CD14-positive monocyte (primary cell): ENCODE results near the gene ITGA11. TPM values are rescaled to one million over a fixed set of nuclear protein-coding genes. Genes with fewer than 3 reads are reported as not detected.

Source experiments
- DNase-seq, 3 donors: peaks; one replicate each; pipeline ENCODE4 v3.0.0-alpha.2; 2011 to 2022
- H2AFZ ChIP-seq: 2 replicates; pipeline ENCODE4 v1.6.0; 2012; ENCODE audit warnings: mild to moderate bottlenecking, low read depth, low read length, inconsistent platforms; ENCODE audit not compliant: insufficient read depth, poor library complexity, severe bottlenecking
- H3K27ac ChIP-seq, 2 donors: 1 replicate in 1 of 2; 2 replicates in 1 of 2; pipeline ENCODE4 v1.5.1; 2012 to 2013; ENCODE audit warnings: low read length in 2 of 2, control low read depth in 1 of 2, inconsistent platforms in 1 of 2, low read depth in 1 of 2, mild to moderate bottlenecking in 1 of 2
- H3K27me3 ChIP-seq, 2 donors: one replicate each; pipeline versions ENCODE4 v1.6.0 to v1.6.1; 2011 to 2013; ENCODE audit warnings: low read length in 2 of 2; ENCODE audit not compliant: control insufficient read depth in 2 of 2, insufficient read depth in 2 of 2
- H3K36me3 ChIP-seq, 2 donors: replicated peaks in 1 of 2; 1 replicate in 1 of 2; 2 replicates in 1 of 2; pipeline versions ENCODE4 v1.5.1 to v1.6.1; 2012 to 2013; ENCODE audit warnings: low read length in 2 of 2, control low read depth in 1 of 2, inconsistent platforms in 1 of 2, mild to moderate bottlenecking in 1 of 2; ENCODE audit not compliant: insufficient read depth in 2 of 2, control insufficient read depth in 1 of 2
- H3K4me1 ChIP-seq, 2 donors: 1 replicate in 1 of 2; 2 replicates in 1 of 2; pipeline versions ENCODE4 v1.5.1 to v1.6.1; 2012 to 2013; ENCODE audit warnings: low read length in 2 of 2, control low read depth in 1 of 2, inconsistent platforms in 1 of 2, mild to moderate bottlenecking in 1 of 2, moderate library complexity in 1 of 2; ENCODE audit not compliant: insufficient read depth in 2 of 2, control insufficient read depth in 1 of 2
- H3K4me2 ChIP-seq: replicated peaks from 2 replicates; pipeline ENCODE3; 2012; ENCODE audit warnings: low read length, moderate library complexity, mild to moderate bottlenecking; ENCODE audit not compliant: poor library complexity, severe bottlenecking; ENCODE audit errors: extremely low read depth
- H3K4me3 ChIP-seq, 3 experiments: fragments of 200-600 bp in 1 of 3; sonication (generic) in 1 of 3; replicated peaks in 1 of 3; 1 replicate in 2 of 3; 2 replicates in 1 of 3; pipeline ENCODE4 v1.5.1; 2011 to 2013; ENCODE audit warnings: low read length in 3 of 3, mild to moderate bottlenecking in 3 of 3, control low read depth in 2 of 3, low read depth in 2 of 3, inconsistent platforms in 1 of 3, moderate library complexity in 1 of 3
- H3K79me2 ChIP-seq: 2 replicates; pipeline ENCODE4 v1.6.0; 2012; ENCODE audit warnings: mild to moderate bottlenecking, control low read depth, inconsistent platforms, low read length, moderate library complexity; ENCODE audit not compliant: insufficient read depth
- H3K9ac ChIP-seq: 2 replicates; pipeline ENCODE4 v1.6.0; 2017; ENCODE audit warnings: low read length, mild to moderate bottlenecking; ENCODE audit not compliant: insufficient read depth, poor library complexity, severe bottlenecking
- H3K9me3 ChIP-seq, 2 donors: replicated peaks in 1 of 2; 1 replicate in 1 of 2; 2 replicates in 1 of 2; pipeline versions ENCODE4 v1.5.1 to v1.6.1; 2012 to 2013; ENCODE audit warnings: low read length in 2 of 2, control low read depth in 1 of 2; ENCODE audit not compliant: control insufficient read depth in 1 of 2, insufficient read depth in 1 of 2
- H4K20me1 ChIP-seq: 2 replicates; pipeline ENCODE4 v1.6.0; 2012; ENCODE audit warnings: mild to moderate bottlenecking, low read length, control low read depth, moderate library complexity; ENCODE audit not compliant: insufficient read depth
- H3K27ac Mint-ChIP-seq, 7 donors: one replicate each; pipeline ENCODE4 v1.8.0; 2020; ENCODE audit warnings: mild to moderate bottlenecking in 7 of 7, mixed read lengths in 7 of 7, moderate library complexity in 6 of 7, inconsistent platforms in 2 of 7
- H3K27me3 Mint-ChIP-seq, 3 donors: one replicate each; pipeline ENCODE4 v1.8.0; 2021 to 2022; ENCODE audit warnings: low read depth in 3 of 3, mild to moderate bottlenecking in 3 of 3, mixed read lengths in 3 of 3, moderate library complexity in 3 of 3, inconsistent platforms in 1 of 3
- H3K36me3 Mint-ChIP-seq, 2 donors: one replicate each; pipeline ENCODE4 v1.8.0; 2020; ENCODE audit warnings: mixed read lengths in 2 of 2, inconsistent platforms in 1 of 2, mild to moderate bottlenecking in 1 of 2
- H3K4me1 Mint-ChIP-seq: one replicate; pipeline ENCODE4 v1.8.0; 2020; ENCODE audit warnings: mild to moderate bottlenecking, mixed read lengths
- H3K4me3 Mint-ChIP-seq, 2 donors: one replicate each; pipeline ENCODE4 v1.8.0; 2020; ENCODE audit warnings: mild to moderate bottlenecking in 2 of 2, mixed read lengths in 2 of 2, moderate library complexity in 1 of 2
- H3K9me3 Mint-ChIP-seq, 7 donors: one replicate each; pipeline ENCODE4 v1.8.0; 2020 to 2022; ENCODE audit warnings: mixed read lengths in 7 of 7, mild to moderate bottlenecking in 6 of 7, moderate library complexity in 6 of 7, inconsistent platforms in 2 of 7
- CTCF ChIP-seq: fragments of 200-600 bp; IDR thresholded peaks from one replicate; pipeline ENCODE4 v1.8.0; 2022; ENCODE audit warnings: antibody characterized with exemption, mild to moderate bottlenecking
- WGBS: methylation state at CpG from one replicate; pipeline ENCODE4 v1.1.5; 2013; ENCODE audit warnings: missing lambda C conversion rate; ENCODE audit not compliant: insufficient coverage; 5-methylcytosine and 5-hydroxymethylcytosine counted together
- intact Hi-C, 2 donors: fragments of 100-400 bp; cut with micrococcal nuclease; formaldehyde crosslinking; loops; one replicate each; pipeline versions ENCODE4 v1.15.0 to v1.15.1; 2023
- polyA plus RNA-seq, 3 donors: library from polyadenylated mRNA; depleted of rRNA in 1 of 3; unstranded in 2 of 3; stranded (reverse) in 1 of 3; fragments of 300-500 nt in 2 of 3; fragments of >200 nt in 1 of 3; fragmentation: Illumina TruSeq in 2 of 3; gene quantifications; 1 replicate in 2 of 3; 2 replicates in 1 of 3; pipeline ENCODE4 v1.2.3, GENCODE V29; 2012 to 2021

The ITGA11 gene
- polyA plus RNA-seq, 3 donors = under 0.01 to 0.01 TPM; not detected in 1

- peaks cover 12% of the 10 kb centered on the region in 2 donors for H3K4me1 ChIP-seq
- Mint-ChIP-seq H3K9me3 (peaks cover 0 to 1% (median 0%) of the 10 kb centered on the region in 7 donors), H3K36me3 (no peaks in the 10 kb centered on the region), H3K4me3 (no peak overlapping the region), H3K4me1 (peaks cover 12% of the 10 kb centered on the region), H3K27ac (no peak overlapping the region), H3K27me3 (peaks cover 0 to 7% (median 1%) of the 10 kb centered on the region in 3 donors)
- no peak overlapping the region for H2AFZ ChIP-seq
- no peaks in the 10 kb centered on the region for H3K27me3 ChIP-seq
- no peaks in the 10 kb centered on the region for H3K9me3 ChIP-seq
- no peak for TF ChIP-seq CTCF
- no peak overlapping the region for H3K9ac ChIP-seq
- H3K36me3 ChIP-seq = no peaks in the 10 kb centered on the region
- no peak for DNase-seq
- no peak overlapping the region for H3K27ac ChIP-seq
- 100% methylated on average over 1 of the region's 6 CpGs for WGBS
- H3K4me2 ChIP-seq = no peak overlapping the region
- H3K79me2 ChIP-seq = no peaks in the 10 kb centered on the region
- intact Hi-C loops = no loop called here
- H3K4me3 ChIP-seq = no peak overlapping the region
- no peaks in the 10 kb centered on the region for H4K20me1 ChIP-seq
Observed at GRCh38 chr15:68349151-68349550, 82.8 kb downstream of the ITGA11 start.

- DNase-seq = peak in 1 of 3 donors; percentile 10
- intact Hi-C loops = no loop called here
- Histone ChIP-seq H3K79me2 (no peaks in the 10 kb centered on the region), H3K9ac (no peak overlapping the region), H3K27ac (no peak overlapping the region), H3K27me3 (no peaks in the 10 kb centered on the region), H2AFZ (no peak overlapping the region), H3K4me1 (peaks cover 12% of the 10 kb centered on the region in 2 donors), H3K4me3 (no peak overlapping the region), H4K20me1 (no peaks in the 10 kb centered on the region), H3K9me3 (no peaks in the 10 kb centered on the region), H3K36me3 (no peaks in the 10 kb centered on the region), H3K4me2 (no peak overlapping the region)
- Mint-ChIP-seq H3K9me3 (peaks cover 0 to 1% (median 0%) of the 10 kb centered on the region in 7 donors), H3K4me1 (peaks cover 12% of the 10 kb centered on the region), H3K36me3 (no peaks in the 10 kb centered on the region), H3K27me3 (peaks cover 0 to 7% (median 1%) of the 10 kb centered on the region in 3 donors), H3K27ac (no peak overlapping the region), H3K4me3 (peak overlapping the region in 1 of 2 donors; percentile 42)
- WGBS = 29% methylated on average over 6 of the region's 9 CpGs
- no peak for TF ChIP-seq CTCF
Observed at GRCh38 chr15:68348606-68349005, 83.4 kb downstream of the ITGA11 start.
